Measurements from ENCODE around the gene PARD6B. TPM values are rescaled to one million over a fixed set of nuclear protein-coding genes. Genes with fewer than 3 reads are reported as not detected.
A peak's percentile ranks its signal among the peaks of the same experiment; 100 is the strongest.
"Not testable (repeated sequence)": the region's sequence is repeated elsewhere in the genome, so short reads cannot be mapped to it uniquely, and the experiment has no call there.

The PARD6B gene
- total and polyA plus RNA-seq, 2 of the 4 experiments (the other 2 are of a cell fraction) = 0.17 to 0.90 TPM

DNA sequence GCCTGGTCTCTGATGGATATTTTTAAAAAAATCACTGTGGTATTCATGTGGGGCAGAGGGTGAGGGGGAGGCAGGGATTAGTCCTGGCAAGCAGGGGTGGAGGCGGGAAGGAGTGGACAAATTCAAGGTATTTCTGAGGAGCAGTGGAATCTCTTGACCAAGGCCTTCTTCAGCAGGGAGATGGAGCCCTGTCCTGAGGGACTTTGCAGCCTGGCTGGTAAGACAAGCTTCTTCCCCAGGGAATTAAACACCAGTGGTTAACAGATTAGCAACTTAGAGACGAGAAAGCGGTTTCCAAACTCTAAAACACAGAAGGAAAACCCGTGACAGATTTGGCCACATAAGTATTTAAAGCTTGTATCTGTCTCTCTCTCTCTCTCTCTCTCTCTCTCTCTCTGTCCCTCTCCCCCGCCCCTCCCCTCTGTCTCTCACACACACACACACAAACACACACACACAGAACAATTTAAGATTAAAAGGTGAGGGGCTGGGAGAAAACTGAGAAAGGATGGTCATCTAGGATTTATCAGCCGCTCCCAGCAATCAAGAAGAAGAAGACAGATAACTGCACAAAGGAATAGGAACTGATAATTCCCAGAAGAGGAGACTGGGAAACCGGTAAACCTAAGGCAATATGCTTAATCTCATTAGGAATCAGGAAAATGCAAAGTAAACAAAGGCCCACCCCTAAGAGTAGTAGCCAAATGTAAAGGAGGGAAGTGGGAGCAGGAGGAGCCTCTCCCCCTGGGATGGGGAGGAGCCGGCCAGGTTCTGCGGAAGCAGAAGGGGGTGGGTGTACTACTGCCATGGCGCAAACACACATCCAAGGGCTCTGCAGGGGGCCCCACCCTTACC is 35.8 kb downstream of the PARD6B start:
- H3K18ac ChIP-seq (ENCODE audit: low read depth, low read length); H3K4me1 ChIP-seq (ENCODE audit: control insufficient read depth, insufficient read depth, low read length); BruUV-seq (replicated peaks); H4K8ac ChIP-seq (ENCODE audit: low read depth in 2 of 2, low read length in 2 of 2); H4K20me1 ChIP-seq (ENCODE audit: insufficient read depth, low read length); H3K9ac ChIP-seq (ENCODE audit: low read depth, low read length); H2BK120ac ChIP-seq (ENCODE audit: low read depth, low read length); H2BK20ac ChIP-seq (ENCODE audit: low read depth, low read length); H3K9me1 ChIP-seq (ENCODE audit: insufficient read depth, low read length); POLR2A ChIA-PET (ENCODE audit: unreplicated experiment); H3K79me1 ChIP-seq (ENCODE audit: low read depth in 1 of 2, low read length in 2 of 2); intact Hi-C loops (cut with micrococcal nuclease); H2BK15ac ChIP-seq (ENCODE audit: low read depth, low read length); H3K4me3 ChIP-seq (ENCODE audit: insufficient read depth, low read depth, low read length); H4K5ac ChIP-seq (ENCODE audit: low read depth, low read length); H3K14ac ChIP-seq (replicated peaks; ENCODE audit: low read depth, low read length); in situ Hi-C loops (cut with MboI; ENCODE audit: low sequenced_read_pairs); H3K56ac ChIP-seq (ENCODE audit: extremely low read depth, insufficient read depth, low read length); H3K27ac ChIP-seq (ENCODE audit: insufficient read depth, low read length); H2AK5ac ChIP-seq (ENCODE audit: low read depth, low read length); H3K4ac ChIP-seq (ENCODE audit: low read depth, low read length); H4K91ac ChIP-seq (ENCODE audit: insufficient read depth, low read depth, low read length); ATAC-seq (ENCODE audit: low read depth); H3K36me3 ChIP-seq (ENCODE audit: control insufficient read depth, insufficient read depth, low read length); H2BK5ac ChIP-seq (ENCODE audit: low read depth, low read length, poor library complexity, severe bottlenecking); H2AK9ac ChIP-seq (replicated peaks; ENCODE audit: low read depth, low read length, poor library complexity); H3K27me3 ChIP-seq (ENCODE audit: control insufficient read depth, insufficient read depth, low read length); DNase-seq; H3K9me3 ChIP-seq (ENCODE audit: control insufficient read depth, insufficient read depth, low read length); dilution Hi-C loops (cut with HindIII; ENCODE audit: low sequenced_read_pairs, unreplicated experiment); H3K4me2 ChIP-seq (ENCODE audit: low read depth, low read length); H2AFZ ChIP-seq (replicated peaks; ENCODE audit: low read length, poor library complexity): not testable (repeated sequence)
- CTCF ChIA-PET = interaction anchor here (1.1 kb wide), 1 partner anchor 23 kb away, joined by 3 read pairs; no protein-coding TSS in a partner anchor
- H3K23ac ChIP-seq (ENCODE audit: low read depth, low read length) = 0 out of 2 replicates have a peak overlapping the region, but pooled peaks have one; percentile 76
- WGBS, 2 experiments (ENCODE audit: extremely low coverage in 2 of 2, insufficient read length in 1 of 2) = 90% methylated on average over 2 of the region's 10 CpGs; no CpG with 5 or more reads in 1 of the 2 experiments

- H2AFZ ChIP-seq (replicated peaks; ENCODE audit: low read length, poor library complexity); CTCF ChIA-PET; intact Hi-C loops (cut with micrococcal nuclease); H3K36me3 ChIP-seq (ENCODE audit: control insufficient read depth, insufficient read depth, low read length); H3K14ac ChIP-seq (replicated peaks; ENCODE audit: low read depth, low read length); H3K23ac ChIP-seq (ENCODE audit: low read depth, low read length); H3K18ac ChIP-seq (ENCODE audit: low read depth, low read length); DNase-seq; H2BK15ac ChIP-seq (ENCODE audit: low read depth, low read length); H3K9ac ChIP-seq (ENCODE audit: low read depth, low read length); BruUV-seq (replicated peaks); in situ Hi-C loops (cut with MboI; ENCODE audit: low sequenced_read_pairs); POLR2A ChIA-PET (ENCODE audit: unreplicated experiment); H2BK5ac ChIP-seq (ENCODE audit: low read depth, low read length, poor library complexity, severe bottlenecking); H3K4me1 ChIP-seq (ENCODE audit: control insufficient read depth, insufficient read depth, low read length); H3K4me2 ChIP-seq (ENCODE audit: low read depth, low read length); H3K4me3 ChIP-seq (ENCODE audit: insufficient read depth, low read depth, low read length); H2AK9ac ChIP-seq (replicated peaks; ENCODE audit: low read depth, low read length, poor library complexity); H4K8ac ChIP-seq (ENCODE audit: low read depth in 2 of 2, low read length in 2 of 2); H4K5ac ChIP-seq (ENCODE audit: low read depth, low read length); H3K27ac ChIP-seq (ENCODE audit: insufficient read depth, low read length); H3K56ac ChIP-seq (ENCODE audit: extremely low read depth, insufficient read depth, low read length); dilution Hi-C loops (cut with HindIII; ENCODE audit: low sequenced_read_pairs, unreplicated experiment); H4K91ac ChIP-seq (ENCODE audit: insufficient read depth, low read depth, low read length); H4K20me1 ChIP-seq (ENCODE audit: insufficient read depth, low read length); H3K9me1 ChIP-seq (ENCODE audit: insufficient read depth, low read length); H3K27me3 ChIP-seq (ENCODE audit: control insufficient read depth, insufficient read depth, low read length); H2AK5ac ChIP-seq (ENCODE audit: low read depth, low read length); H3K9me3 ChIP-seq (ENCODE audit: control insufficient read depth, insufficient read depth, low read length); H3K79me1 ChIP-seq (ENCODE audit: low read depth in 1 of 2, low read length in 2 of 2); ATAC-seq (ENCODE audit: low read depth): not testable (repeated sequence)
- 0 out of 2 replicates have a peak overlapping the region, but pooled peaks have one; percentile 45 for H2BK20ac ChIP-seq (ENCODE audit: low read depth, low read length)
- no CpG with 5 or more reads among the region's 7 CpGs for WGBS, 2 experiments (ENCODE audit: extremely low coverage in 2 of 2, insufficient read length in 1 of 2)
- H2BK120ac ChIP-seq (ENCODE audit: low read depth, low read length) = peak overlapping the region; percentile 68; the same call in 1 of the 2 replicates
- peak overlapping the region; percentile 56; the same call in 1 of the 2 replicates for H3K4ac ChIP-seq (ENCODE audit: low read depth, low read length)
These were observed 37.6 kb downstream of the PARD6B start for GRCh38 chr20:50768991-50769390.
